Transverse colon (tissue), 4 donors: ENCODE measurements around the gene ROMO1. TPM values are rescaled to one million over a fixed set of nuclear protein-coding genes. Genes with fewer than 3 reads are reported as not detected.

ENCODE experiments used
- DNase-seq: peaks from one replicate; pipeline ENCODE4 v3.0.0-alpha.2; 2019
- H3K27ac ChIP-seq, 4 donors: fragments of 200-600 bp; sonication (generic); 2 replicates each; pipeline ENCODE4 v1.5.1; 2016 to 2018; ENCODE audit warnings: inconsistent platforms in 4 of 4
- H3K27me3 ChIP-seq: fragments of 200-600 bp; sonication (generic); 2 replicates; pipeline ENCODE4 v1.5.1; 2017; ENCODE audit warnings: inconsistent platforms
- H3K36me3 ChIP-seq, 4 donors: fragments of 200-600 bp; sonication (generic); 2 replicates each; pipeline ENCODE4 v1.5.1; 2017 to 2019; ENCODE audit warnings: inconsistent platforms in 4 of 4
- H3K4me1 ChIP-seq, 4 donors: fragments of 200-600 bp; sonication (generic); 2 replicates each; pipeline ENCODE4 v1.5.1; 2017 to 2020; ENCODE audit warnings: inconsistent platforms in 4 of 4
- H3K4me3 ChIP-seq, 4 donors: fragments of 200-600 bp; sonication (generic); 1 replicate in 1 of 4; 2 replicates in 3 of 4; pipeline versions ENCODE4 v1.5.1 to v1.6.1; 2017 to 2019; ENCODE audit warnings: inconsistent platforms in 4 of 4
- H3K9me3 ChIP-seq, 2 donors: fragments of 200-600 bp; sonication (generic); 2 replicates each; pipeline ENCODE4 v1.5.1; 2017 to 2019; ENCODE audit warnings: inconsistent platforms in 2 of 2
- CTCF ChIP-seq, 5 experiments: fragments of 200-600 bp in 3 of 5; fragments of 450-650 bp in 2 of 5; sonication (generic) in 3 of 5; IDR thresholded peaks; 1 replicate in 2 of 5; 2 replicates in 3 of 5; pipeline ENCODE4 v1.5.1; 2016 to 2017; ENCODE audit warnings: antibody characterized with exemption in 5 of 5, inconsistent platforms in 3 of 5, mild to moderate bottlenecking in 2 of 5, moderate library complexity in 1 of 5
- EP300 ChIP-seq: sonication (generic); formaldehyde crosslinking; IDR thresholded peaks from one replicate; pipeline ENCODE4 v1.6.1; 2017; ENCODE audit warnings: antibody characterized with exemption, low read depth
- POLR2A ChIP-seq: fragments of 450-650 bp; IDR thresholded peaks from one replicate; pipeline ENCODE4 v1.6.1; 2016; ENCODE audit warnings: antibody characterized with exemption, mild to moderate bottlenecking, moderate library complexity
- POLR2AphosphoS5 ChIP-seq, 3 donors: sonication (generic); formaldehyde crosslinking; IDR thresholded peaks; one replicate each; pipeline ENCODE4 v1.6.1; 2016; ENCODE audit warnings: antibody characterized with exemption in 3 of 3
- WGBS, 2 donors: methylation state at CpG; one replicate each; pipeline ENCODE4 v1.1.5; 2018; ENCODE audit warnings: low coverage in 1 of 2; 5-methylcytosine and 5-hydroxymethylcytosine counted together
- in situ Hi-C, 4 donors: fragments of 200-750 bp; cut with MboI; loops; one replicate each; pipeline versions ENCODE4 v1.15.0 to v1.15.1; 2017; ENCODE audit warnings: low sequenced_read_pairs in 3 of 4, low pct_ligation_motif_present in 1 of 4, low pct_unique_long_range_greater_than_20kb in 1 of 4
- intact Hi-C: fragments of 100-400 bp; cut with DNase I; formaldehyde crosslinking; loops from one replicate; pipeline ENCODE4 v1.15.1; 2023; ENCODE audit warnings: low total_unique reads
- total RNA-seq, 4 donors: library from RNA; depleted of rRNA; stranded (reverse); fragments of >200 nt; gene quantifications; one replicate each; pipeline ENCODE4 v1.1.0, GENCODE V29; 2016

ROMO1 gene
- total RNA-seq, 4 donors from 2014 or later = 114 to 416 (median 182) TPM

DNA sequence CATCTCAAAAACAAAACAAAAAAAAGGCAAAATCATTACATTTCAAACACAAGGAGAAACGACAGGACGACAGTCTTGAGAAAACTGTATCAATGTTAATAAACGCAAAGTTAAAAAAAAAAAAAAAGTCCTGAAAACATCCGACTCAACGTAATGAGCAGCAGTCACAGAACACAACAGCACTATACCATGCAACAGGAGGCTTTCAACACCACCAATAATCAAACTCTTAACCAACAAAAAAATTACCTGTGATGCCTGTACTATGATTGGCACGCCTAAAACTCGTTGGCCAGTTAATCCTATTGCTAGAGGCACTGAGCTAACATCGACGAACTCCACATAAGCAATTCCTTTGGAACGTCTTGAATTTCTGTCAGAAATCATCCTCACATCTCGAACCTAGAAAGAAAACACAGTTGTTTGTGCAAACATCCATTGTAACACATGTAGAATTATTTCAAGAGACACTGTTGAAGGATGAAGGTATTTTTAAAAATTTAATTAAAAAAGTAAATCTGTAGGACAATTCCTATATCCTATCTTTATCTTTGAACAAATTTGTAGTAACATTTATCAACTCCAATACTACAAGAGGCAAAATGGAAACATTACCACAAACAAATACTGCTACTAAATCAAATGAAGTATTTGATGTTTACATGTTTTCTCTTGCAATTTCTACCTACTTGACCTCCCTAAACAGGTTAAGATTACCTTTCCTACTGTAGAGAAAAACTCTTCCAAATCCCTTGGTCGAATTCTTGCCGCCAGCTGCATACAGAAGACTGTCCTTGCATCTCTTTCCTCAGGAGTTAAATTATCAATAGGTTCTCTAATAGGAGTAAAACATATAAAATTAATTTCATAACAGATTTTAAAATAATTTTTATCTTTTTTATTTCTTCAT is 25.4 kb downstream of the ROMO1 start:
- H3K4me1 ChIP-seq = peaks cover 0 to 7% (median 2%) of the 10 kb centered on the region in 4 donors
- peaks cover 0 to 93% (median 49%) of the 10 kb centered on the region in 4 donors for H3K36me3 ChIP-seq
- no peak for DNase-seq
- no peak overlapping the region for H3K4me3 ChIP-seq
- in situ Hi-C loops = loop anchor here in 2 of 4 donors (25.0 kb wide), 1 partner anchor 163 kb away; no protein-coding TSS in a partner anchor
- no peaks in the 10 kb centered on the region for H3K27me3 ChIP-seq
- TF ChIP-seq EP300 (no peak), POLR2A (no peak), POLR2AphosphoS5 (IDR thresholded peaks at IDR 0.05) (no peak), CTCF (IDR thresholded peaks at IDR 0.05) (no peak)
- H3K9me3 ChIP-seq = no peaks in the 10 kb centered on the region
- WGBS, 2 donors = 78 to 83% methylated on average over 12 to 13 of the region's 13 CpGs
- intact Hi-C loops = no loop called here
- no peak overlapping the region for H3K27ac ChIP-seq

GRCh38 chr20:35726842-35727711 is 27.9 kb downstream of the ROMO1 start:
- Histone ChIP-seq H3K4me3 (no peak overlapping the region), H3K36me3 (peaks cover 0 to 92% (median 45%) of the 10 kb centered on the region in 4 donors), H3K9me3 (no peaks in the 10 kb centered on the region), H3K4me1 (peaks cover 0 to 27% (median 13%) of the 10 kb centered on the region in 4 donors), H3K27ac (no peak overlapping the region), H3K27me3 (no peaks in the 10 kb centered on the region)
- in situ Hi-C loops = no loop called here
- TF ChIP-seq POLR2A = no peak
- TF ChIP-seq POLR2AphosphoS5 (IDR thresholded peaks at IDR 0.05) = no peak
- TF ChIP-seq CTCF (IDR thresholded peaks at IDR 0.05) = no peak
- TF ChIP-seq EP300 = no peak
- DNase-seq = no peak
- intact Hi-C loops = no loop called here
- 90 to 94% methylated on average over 13 to 20 of the region's 20 CpGs for WGBS, 2 donors

- in situ Hi-C loops (no loop called here), intact Hi-C loops (no loop called here)
- no peak overlapping the region for H3K4me3 ChIP-seq
- 77 to 84% methylated on average over 7 of the region's 7 CpGs for WGBS, 2 donors
- H3K27me3 ChIP-seq = no peaks in the 10 kb centered on the region
- H3K4me1 ChIP-seq = peaks cover 0 to 46% (median 26%) of the 10 kb centered on the region in 4 donors
- H3K36me3 ChIP-seq = peaks cover 0 to 94% (median 46%) of the 10 kb centered on the region in 4 donors
- TF ChIP-seq CTCF (IDR thresholded peaks at IDR 0.05) (no peak), EP300 (no peak), POLR2AphosphoS5 (IDR thresholded peaks at IDR 0.05) (no peak), POLR2A (no peak)
- H3K9me3 ChIP-seq = no peaks in the 10 kb centered on the region
- no peak overlapping the region for H3K27ac ChIP-seq
- no peak for DNase-seq
Measured at GRCh38 chr20:35729283-35729807, 30.1 kb downstream of the ROMO1 start.
